Mucosa of descending colon (tissue), 3 donors: Measurements from ENCODE around the gene PTPRE. TPM values are rescaled to one million over a fixed set of nuclear protein-coding genes. Genes with fewer than 3 reads are reported as not detected.

Experiments used
- ATAC-seq: fragments of 200-7000 bp; cut with Tn5 transposase; one replicate; pipeline ENCODE4 v1.9.1; 2020; ENCODE audit warnings: mild to moderate bottlenecking, moderate library complexity
- DNase-seq, 3 donors: peaks; one replicate each; pipeline ENCODE4 v3.0.0-alpha.2; 2020
- H3K36me3 ChIP-seq: fragments of 200-600 bp; one replicate; pipeline ENCODE4 v1.8.0; 2021; ENCODE audit warnings: low read depth, mild to moderate bottlenecking
- H3K4me1 ChIP-seq: fragments of 200-600 bp; one replicate; pipeline ENCODE4 v1.8.0; 2021; ENCODE audit warnings: low read depth, mild to moderate bottlenecking
- H3K4me3 ChIP-seq: fragments of 200-600 bp; one replicate; pipeline ENCODE4 v1.8.0; 2021; ENCODE audit warnings: mild to moderate bottlenecking
- H3K9me3 ChIP-seq: fragments of 200-600 bp; one replicate; pipeline ENCODE4 v1.8.0; 2021; ENCODE audit warnings: mild to moderate bottlenecking
- CTCF ChIP-seq: fragments of 200-600 bp; IDR thresholded peaks from one replicate; pipeline ENCODE4 v1.8.0; 2022; ENCODE audit warnings: antibody characterized with exemption, mild to moderate bottlenecking
- intact Hi-C, 2 donors: fragments of 100-400 bp; cut with DNase I in 1 of 2; cut with micrococcal nuclease in 1 of 2; formaldehyde crosslinking; loops; one replicate each; pipeline versions ENCODE4 v1.11.0 to v1.11.1; 2022; cut with DNase I, micrococcal nuclease
- total RNA-seq, 3 donors: library from RNA; stranded (reverse); fragmentation: NEBNext Ultra II Directional in 2 of 3; extraction: Animal tissue kit (Norgen Biotek cat#: 25700) in 2 of 3; gene quantifications; one replicate each; pipeline versions ENCODE4 v1.2.1 to v1.2.4, GENCODE V29; 2021 to 2023
- donor health status: DM: no; HTN: no; CAD: no; lungs with moderate emphysema.
- donor health status: DM: no; HTN: no; CAD: no.
- donor health status: DM: no; HTN: yes; CAD: no.

The PTPRE gene
- total RNA-seq, 3 donors from 2014 or later, result 28.8 to 33.6 (median 32.5) TPM

DNA sequence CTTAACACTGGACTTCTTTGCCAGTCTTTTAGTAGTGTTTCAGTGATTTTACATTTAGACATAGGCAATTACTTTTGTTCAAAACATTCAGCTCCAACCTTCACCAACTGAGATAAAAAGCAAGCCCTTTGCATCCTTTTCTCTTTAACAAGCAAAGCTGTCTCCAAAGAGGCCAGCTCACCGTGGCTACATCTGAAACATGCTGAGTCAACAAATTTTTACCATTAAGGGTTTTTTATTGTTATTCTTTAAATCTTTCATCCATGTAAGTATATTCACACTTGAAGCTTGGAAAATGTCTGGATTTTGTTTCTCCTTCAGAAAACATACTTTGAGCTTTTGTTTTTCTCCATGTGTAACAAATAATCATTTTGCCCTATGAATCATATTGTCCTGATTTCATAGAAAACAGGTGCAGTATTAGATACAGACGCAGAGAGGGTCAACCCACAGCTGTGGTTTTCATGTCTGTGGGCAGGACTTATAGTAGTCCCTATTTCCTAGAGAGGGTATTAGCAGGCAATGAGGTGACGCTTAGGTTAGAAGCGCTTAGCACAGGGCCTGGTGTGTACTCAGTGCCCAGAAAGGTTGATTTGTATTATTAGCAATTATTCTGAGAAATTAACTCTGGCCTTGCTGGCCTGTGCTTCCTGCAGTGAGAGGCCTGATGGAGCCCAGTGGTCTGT lies 119.9 kb downstream of the PTPRE start:
- Histone ChIP-seq H3K36me3 (no peaks in the 10 kb centered on the region), H3K4me3 (no peak overlapping the region), H3K4me1 (no peaks in the 10 kb centered on the region), H3K9me3 (no peaks in the 10 kb centered on the region)
- DNase-seq (no peak), ATAC-seq (no peak)
- intact Hi-C loops, result no loop called here
- TF ChIP-seq CTCF, result no peak

DNA sequence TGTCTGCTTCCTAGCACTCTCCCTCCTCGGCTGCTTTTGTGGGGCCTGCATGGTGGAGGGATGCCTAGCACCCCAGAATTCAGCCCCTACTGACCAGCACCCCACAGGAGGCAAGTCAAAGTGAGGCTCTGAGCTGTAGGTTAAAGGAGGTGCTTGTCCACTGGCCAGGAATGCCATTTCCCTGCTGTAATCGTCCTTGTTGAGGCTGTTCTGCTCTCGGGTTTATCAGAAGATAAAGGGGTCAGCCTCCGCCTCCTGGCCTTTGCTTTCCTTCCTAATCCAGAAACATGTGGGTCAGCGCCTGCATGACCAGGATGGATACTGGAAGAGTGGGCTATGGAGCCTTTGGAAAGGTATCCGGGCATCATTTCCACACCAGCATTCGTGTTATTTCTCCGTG lies 120.4 kb downstream of the PTPRE start:
- ATAC-seq (no peak), DNase-seq (no peak)
- intact Hi-C loops, result no loop called here

GRCh38 chr10:128027822-128028507 lies 121.1 kb downstream of the PTPRE start:
- H3K4me3 ChIP-seq, result no peak overlapping the region
- no peak for TF ChIP-seq CTCF
- no peaks in the 10 kb centered on the region for H3K4me1 ChIP-seq
- intact Hi-C loops, result no loop called here
- no peaks in the 10 kb centered on the region for H3K36me3 ChIP-seq
- H3K9me3 ChIP-seq, result no peaks in the 10 kb centered on the region
- no peak for ATAC-seq
- no peak for DNase-seq

More for the DNA sequence above, 120.4 kb downstream of the PTPRE start:
- H3K4me3 ChIP-seq, result no peak overlapping the region
- no peak for TF ChIP-seq CTCF
- no peaks in the 10 kb centered on the region for H3K36me3 ChIP-seq
- H3K9me3 ChIP-seq, result no peaks in the 10 kb centered on the region
- H3K4me1 ChIP-seq, result no peaks in the 10 kb centered on the region

- no peaks in the 10 kb centered on the region for H3K9me3 ChIP-seq
- DNase-seq (no peak), ATAC-seq (no peak)
- TF ChIP-seq CTCF, result no peak
- intact Hi-C loops, result no loop called here
- H3K4me3 ChIP-seq, result no peak overlapping the region
- no peaks in the 10 kb centered on the region for H3K36me3 ChIP-seq
- no peaks in the 10 kb centered on the region for H3K4me1 ChIP-seq
Measured at GRCh38 chr10:128028508-128029289, 121.8 kb downstream of the PTPRE start.

DNA sequence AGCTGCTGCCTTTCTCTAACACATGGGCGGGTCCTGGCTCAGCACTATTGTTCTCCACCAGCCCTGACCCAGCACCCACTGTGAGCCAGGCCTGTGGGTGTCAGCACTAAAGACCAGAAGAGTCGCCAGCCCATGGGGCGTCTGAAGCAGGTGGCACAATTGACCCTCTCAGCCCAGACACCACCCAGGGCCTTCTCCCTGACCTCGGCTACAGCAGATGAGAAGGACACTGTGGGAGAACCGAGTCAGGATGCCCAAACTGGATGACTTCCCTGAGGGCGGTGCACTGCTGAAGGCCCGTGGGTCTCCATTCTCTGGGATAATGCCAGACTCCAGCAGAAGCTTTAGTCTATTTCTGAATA lies 122.4 kb downstream of the PTPRE start:
- H3K9me3 ChIP-seq, result no peaks in the 10 kb centered on the region
- TF ChIP-seq CTCF, result no peak
- DNase-seq, result no peak
- H3K4me3 ChIP-seq, result no peak overlapping the region
- intact Hi-C loops, result no loop called here
- H3K4me1 ChIP-seq, result no peaks in the 10 kb centered on the region
- ATAC-seq, result no peak
- no peaks in the 10 kb centered on the region for H3K36me3 ChIP-seq
